ENCODE data around the gene PDLIM7. TPM values are rescaled to one million over a fixed set of nuclear protein-coding genes. Genes with fewer than 3 reads are reported as not detected.
A peak's percentile ranks its signal among the peaks of the same experiment; 100 is the strongest.

Gene PDLIM7
- total RNA-seq, 4 donors from 2014 or later, result 28.7 to 41.3 (median 32.0) TPM

- no peaks in the 10 kb centered on the region for H3K27me3 ChIP-seq
- H3K4me3 ChIP-seq, result peak overlapping the region; percentile 78
- peak overlapping the region; percentile 86 for H3K27ac ChIP-seq
- DNase-seq (ENCODE audit: low spot score in 2 of 2), result no peak
- no peaks in the 10 kb centered on the region for H3K9me3 ChIP-seq
- TF ChIP-seq CTCF (IDR thresholded peaks at IDR 0.05) (no peak), EP300 (IDR thresholded peaks at IDR 0.05) (no peak), POLR2A (IDR thresholded peaks at IDR 0.05) (no peak), POLR2AphosphoS5 (IDR thresholded peaks at IDR 0.05) (no peak)
- peaks cover 57% of the 10 kb centered on the region for H3K4me1 ChIP-seq
- WGBS, result 68% methylated on average over 7 of the region's 14 CpGs
- H3K36me3 ChIP-seq, result peaks cover 20% of the 10 kb centered on the region
Measured at GRCh38 chr5:177495243-177496060, 2.0 kb downstream of the PDLIM7 start.

GRCh38 chr5:177494346-177495195 lies 2.8 kb downstream of the PDLIM7 start:
- DNase-seq (ENCODE audit: low spot score in 2 of 2), result peak in 1 of 2 donors; percentile 84
- WGBS, result 54% methylated on average over 6 of the region's 11 CpGs
- Histone ChIP-seq H3K9me3 (no peaks in the 10 kb centered on the region), H3K4me1 (peaks cover 57% of the 10 kb centered on the region), H3K36me3 (peaks cover 29% of the 10 kb centered on the region), H3K27me3 (no peaks in the 10 kb centered on the region), H3K27ac (peak overlapping the region; percentile 86), H3K4me3 (peak overlapping the region; percentile 7)
- TF ChIP-seq POLR2A (IDR thresholded peaks at IDR 0.05), result no peak
- TF ChIP-seq CTCF (IDR thresholded peaks at IDR 0.05), result no peak
- no peak for TF ChIP-seq POLR2AphosphoS5 (IDR thresholded peaks at IDR 0.05)
- TF ChIP-seq EP300 (IDR thresholded peaks at IDR 0.05), result no peak

- H3K27ac ChIP-seq, result peak overlapping the region; percentile 86
- peaks cover 57% of the 10 kb centered on the region for H3K4me1 ChIP-seq
- TF ChIP-seq POLR2A (IDR thresholded peaks at IDR 0.05) (no peak), POLR2AphosphoS5 (IDR thresholded peaks at IDR 0.05) (no peak), EP300 (IDR thresholded peaks at IDR 0.05) (no peak), CTCF (IDR thresholded peaks at IDR 0.05) (no peak)
- no peak for DNase-seq (ENCODE audit: low spot score in 2 of 2)
- H3K27me3 ChIP-seq, result no peaks in the 10 kb centered on the region
- H3K36me3 ChIP-seq, result peaks cover 36% of the 10 kb centered on the region
- H3K9me3 ChIP-seq, result no peaks in the 10 kb centered on the region
- no peak overlapping the region for H3K4me3 ChIP-seq
- WGBS, result 100% methylated on average over 4 of the region's 5 CpGs
Measured at GRCh38 chr5:177493795-177494345, 3.5 kb downstream of the PDLIM7 start.

GRCh38 chr5:177492841-177493240 lies 4.6 kb downstream of the PDLIM7 start:
- Histone ChIP-seq H3K4me1 (peaks cover 48% of the 10 kb centered on the region), H3K9me3 (no peaks in the 10 kb centered on the region), H3K27me3 (no peaks in the 10 kb centered on the region), H3K36me3 (peaks cover 45% of the 10 kb centered on the region), H3K27ac (no peak overlapping the region), H3K4me3 (no peak overlapping the region)
- no peak for DNase-seq (ENCODE audit: low spot score in 2 of 2)
- 86% methylated on average over 7 of the region's 7 CpGs for WGBS
- no peak for TF ChIP-seq POLR2AphosphoS5 (IDR thresholded peaks at IDR 0.05)
- no peak for TF ChIP-seq POLR2A (IDR thresholded peaks at IDR 0.05)
- no peak for TF ChIP-seq EP300 (IDR thresholded peaks at IDR 0.05)
- no peak for TF ChIP-seq CTCF (IDR thresholded peaks at IDR 0.05)
